ENCODE measurements around the gene USP22.

USP22 gene

GRCh38 chr17:21046216-21046615 lies 3.4 kb upstream of the USP22 start:
- no peak for DNase-seq

DNA sequence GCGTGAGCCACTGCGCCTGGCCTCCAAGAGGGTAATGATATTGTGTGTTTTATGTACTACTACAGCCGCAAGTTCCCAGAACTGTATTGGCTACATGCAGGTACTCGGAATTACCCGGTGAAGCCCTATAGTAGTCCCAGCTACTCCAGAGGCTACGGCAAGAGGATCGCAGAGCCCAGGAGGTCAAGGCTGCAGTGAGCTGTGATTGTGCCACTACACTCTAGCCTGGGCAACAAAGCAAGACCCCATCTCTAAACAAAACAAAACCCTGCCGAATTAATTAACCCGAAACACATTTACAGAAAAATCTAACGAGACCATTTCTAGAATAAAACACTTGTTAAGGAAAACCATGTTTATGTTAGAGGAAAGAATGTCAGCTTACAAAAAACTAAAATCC lies 2.2 kb upstream of the USP22 start:
- no peak for DNase-seq

DNA sequence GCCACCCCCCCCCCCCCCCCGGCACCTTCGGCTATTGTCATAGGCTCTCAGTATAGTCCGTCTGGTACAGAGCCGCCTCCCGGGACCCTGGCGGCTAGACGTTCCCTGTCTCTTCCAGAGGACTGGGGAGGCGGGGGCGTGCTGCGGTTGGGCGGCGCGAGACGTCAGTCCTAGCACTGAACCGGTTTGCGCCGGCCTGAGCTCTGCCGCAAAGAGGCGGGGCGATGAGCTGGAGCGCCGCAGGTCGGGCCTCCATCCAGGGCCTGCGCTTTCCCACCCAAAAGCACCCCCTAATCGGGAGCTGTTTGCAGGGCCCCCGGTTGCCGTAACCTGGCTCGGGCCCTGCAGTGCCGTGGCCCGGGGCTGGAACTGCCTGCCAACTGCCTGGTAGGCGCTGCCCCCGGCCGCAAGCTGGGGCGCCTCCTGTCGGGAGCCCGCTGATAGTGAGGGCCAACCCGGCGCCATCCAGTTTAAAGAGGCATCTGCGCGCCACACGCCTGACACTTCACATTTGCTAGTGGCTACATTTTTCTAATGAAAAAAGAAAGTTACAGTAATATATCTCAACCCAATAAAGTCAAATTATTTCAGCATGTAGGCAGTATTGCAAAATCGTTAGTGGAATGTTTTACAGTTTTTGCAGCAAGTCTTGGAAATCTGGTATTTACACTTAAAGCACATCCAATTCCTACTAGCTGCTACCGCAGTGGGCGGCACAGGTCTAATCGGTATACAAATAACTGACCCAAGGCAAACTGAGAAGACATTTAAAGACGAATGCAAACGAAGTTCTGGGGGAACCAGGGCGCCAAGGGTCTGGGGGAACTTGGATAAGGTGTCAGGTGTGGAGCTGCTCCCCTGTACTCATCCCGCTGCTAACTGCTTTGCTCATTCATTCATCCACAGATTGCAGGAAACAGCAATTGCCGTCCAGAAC lies 753 bp upstream of the USP22 start:
- DNase-seq = peak; percentile 92

GRCh38 chr17:21041741-21042457 lies 912 bp downstream of the USP22 start:
- no peak for DNase-seq

DNA sequence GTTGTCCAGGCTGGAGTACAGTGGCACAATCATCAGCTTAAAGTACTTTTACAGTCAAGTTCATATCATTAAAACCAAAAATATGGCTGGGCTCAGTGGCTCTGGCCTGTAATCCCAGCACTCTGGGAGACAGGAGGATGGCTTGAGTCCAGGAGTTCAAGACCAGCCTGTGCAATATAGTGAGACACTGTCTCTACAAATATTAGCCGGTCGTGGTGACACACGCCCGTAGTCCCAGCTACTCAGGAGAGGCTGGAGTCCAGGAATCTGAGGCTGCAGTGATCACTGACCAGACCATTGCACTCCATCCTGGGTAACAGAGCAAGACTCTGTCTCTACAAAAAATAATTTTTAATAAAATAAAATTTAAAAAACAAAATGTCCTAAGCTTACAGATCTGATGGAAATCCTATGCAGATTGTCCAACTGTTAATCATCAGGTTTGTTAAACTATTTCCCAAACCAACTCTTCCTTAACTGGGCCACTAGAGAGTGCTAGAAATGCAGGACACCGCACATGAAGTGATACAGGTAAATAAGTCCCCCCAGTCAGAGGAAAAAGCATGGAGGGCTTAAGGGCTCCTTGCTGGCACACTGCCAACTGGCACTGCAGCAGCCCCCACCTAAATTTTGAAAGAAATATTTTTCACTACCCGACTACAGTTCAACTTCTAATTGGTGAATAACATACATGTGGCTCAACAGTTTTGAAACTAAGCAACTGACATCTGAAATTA lies 2.8 kb downstream of the USP22 start:
- no peak for DNase-seq

DNA sequence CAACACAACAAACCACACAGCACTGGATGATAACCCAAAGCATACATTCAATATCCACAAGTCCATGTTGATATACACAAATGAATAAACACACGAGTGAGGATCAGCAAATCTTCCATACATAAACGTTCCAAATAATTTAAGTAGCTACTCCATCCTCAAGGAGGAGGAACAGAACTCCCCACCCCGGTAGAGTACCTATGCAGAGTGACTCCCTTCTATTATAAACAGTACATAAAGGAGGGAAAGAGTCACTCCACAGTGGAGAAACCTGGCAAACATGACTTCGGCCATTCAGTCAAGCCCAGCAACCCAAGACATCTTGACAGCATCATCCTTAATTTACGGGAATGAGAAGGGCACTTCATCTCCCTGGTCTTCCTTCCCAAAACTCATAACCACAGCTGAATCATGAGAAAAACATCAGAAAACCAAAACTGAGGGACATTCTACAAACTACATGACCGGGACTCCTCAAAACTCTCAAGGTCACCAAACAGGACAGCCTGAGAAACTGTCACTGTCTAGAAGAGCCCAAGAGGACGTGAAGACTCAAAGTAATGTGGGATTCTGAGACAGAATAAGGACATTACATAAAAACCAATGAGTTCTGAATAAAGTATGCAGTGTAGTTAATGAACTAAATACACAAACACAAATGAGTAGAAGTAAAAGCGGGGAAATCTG lies 5.6 kb downstream of the USP22 start:
- no peak for DNase-seq

DNA sequence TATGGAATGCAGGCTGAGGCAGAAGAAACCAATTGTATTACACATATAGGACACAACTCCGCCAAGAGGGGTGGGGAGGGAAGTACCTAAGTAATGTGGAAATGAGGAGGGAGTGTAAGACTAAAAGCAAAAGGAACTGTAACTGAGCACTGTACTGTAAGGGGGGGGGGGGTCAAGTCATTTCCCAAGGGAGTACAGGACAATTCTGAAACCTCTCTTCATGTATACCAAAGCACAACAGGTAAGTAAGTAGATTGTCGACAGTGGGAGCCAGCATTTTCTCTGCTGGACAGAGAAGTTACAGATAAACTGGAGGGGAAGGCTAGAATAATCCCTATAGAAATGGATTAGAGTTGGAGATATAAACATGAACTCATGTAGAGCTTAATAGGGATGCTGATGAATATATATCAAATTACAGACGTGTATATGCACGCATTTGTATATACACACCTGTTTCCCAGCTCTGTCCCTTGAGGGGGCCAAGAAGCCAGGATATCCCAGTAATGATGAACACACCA lies 6.4 kb downstream of the USP22 start:
- DNase-seq = no peak

DNA sequence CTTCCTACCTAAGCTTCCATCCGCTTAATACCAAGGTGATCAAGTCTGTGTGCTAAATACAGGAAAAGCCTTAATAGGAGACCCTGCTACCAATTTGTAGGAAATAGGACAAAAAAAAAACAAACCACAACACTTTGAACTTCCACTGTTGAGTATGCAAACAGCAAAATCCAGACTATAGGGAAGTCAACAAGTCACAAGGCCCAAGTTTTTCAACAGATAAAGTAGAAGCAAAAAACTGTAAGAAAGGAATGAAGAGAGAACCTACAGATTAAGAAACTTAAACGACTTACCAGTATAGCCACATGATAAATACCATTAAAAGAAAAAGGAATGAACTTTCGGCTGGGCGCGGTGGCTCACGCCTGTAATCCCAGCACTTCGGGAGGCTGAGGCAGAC lies 7.4 kb downstream of the USP22 start:
- no peak for DNase-seq

GRCh38 chr17:21034340-21035235 lies 8.2 kb downstream of the USP22 start:
- no peak for DNase-seq

DNA sequence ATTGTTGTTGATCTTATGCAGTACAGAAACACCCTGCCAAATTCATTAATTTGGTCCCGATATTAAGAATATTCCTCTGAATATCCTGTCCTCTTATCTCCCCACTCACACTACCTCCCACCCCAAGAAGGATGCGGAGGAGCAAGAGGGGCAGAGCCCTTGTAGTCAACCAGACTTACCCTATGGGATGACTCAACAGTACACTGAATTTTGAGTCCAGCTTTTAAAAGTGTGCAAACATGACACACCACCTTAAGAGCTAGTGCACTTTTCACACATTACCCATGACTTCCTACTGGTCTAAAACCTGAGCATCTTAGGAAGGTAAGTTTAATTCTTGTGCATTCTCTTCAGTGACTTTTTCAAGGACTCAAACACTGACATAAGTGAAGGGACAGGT lies 9.5 kb downstream of the USP22 start:
- no peak for DNase-seq

GRCh38 chr17:21031756-21032396 lies 10.9 kb downstream of the USP22 start:
- no peak for DNase-seq

DNA sequence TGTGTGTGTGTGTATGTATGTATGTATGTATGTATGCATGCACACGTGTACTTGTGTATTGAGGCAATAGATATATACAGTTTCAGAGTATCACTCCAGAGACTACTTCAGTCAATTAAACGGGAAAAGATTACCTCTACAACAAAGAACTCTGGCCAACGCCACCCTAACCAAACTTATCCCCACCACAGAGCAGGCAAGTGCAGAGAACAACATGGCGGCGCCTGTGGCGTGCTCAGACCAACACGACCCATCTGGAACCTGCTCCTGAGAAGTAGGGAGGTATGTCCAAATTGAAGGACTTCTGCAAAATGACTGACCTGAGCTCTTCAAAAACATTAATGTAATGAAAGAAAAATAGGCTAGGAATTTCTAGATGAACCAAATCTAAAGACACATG lies 12.4 kb downstream of the USP22 start:
- DNase-seq = no peak

DNA sequence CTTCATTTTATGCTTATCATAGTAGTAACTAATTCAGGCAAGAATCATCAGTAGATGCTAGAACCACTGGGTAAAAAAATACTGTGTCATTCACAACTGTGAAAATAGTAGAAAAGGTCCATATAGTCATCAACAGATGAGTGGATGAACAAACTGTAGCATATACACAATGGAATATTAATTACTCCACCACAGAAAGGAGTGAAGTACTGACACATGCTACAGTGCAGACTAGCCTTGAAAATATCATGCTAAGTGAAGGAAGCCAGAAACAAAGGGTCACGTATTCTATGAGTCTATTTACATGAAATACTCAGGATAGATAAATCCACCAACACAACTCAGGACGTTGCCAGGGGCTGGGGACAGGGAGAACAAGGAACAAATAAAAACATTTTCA lies 13.3 kb downstream of the USP22 start:
- DNase-seq = no peak

DNA sequence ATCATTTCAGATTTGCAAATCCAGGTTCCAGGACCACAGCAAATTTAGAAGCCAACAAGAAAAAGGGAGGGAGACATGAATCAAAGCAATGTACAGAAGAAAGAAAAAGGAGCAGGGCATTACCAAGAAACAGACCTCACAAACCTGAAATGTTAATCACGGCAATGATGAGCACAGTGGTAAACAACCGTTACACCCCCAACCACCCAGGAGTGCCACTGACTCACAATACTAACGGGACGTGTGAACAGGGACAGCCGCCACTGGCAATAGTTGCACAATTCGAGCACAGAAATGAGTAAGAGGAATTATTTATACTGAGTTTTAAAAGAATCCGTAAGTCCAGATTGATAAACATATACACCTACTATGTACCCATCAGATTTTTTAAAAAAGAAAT lies 13.8 kb downstream of the USP22 start:
- DNase-seq = no peak

DNA sequence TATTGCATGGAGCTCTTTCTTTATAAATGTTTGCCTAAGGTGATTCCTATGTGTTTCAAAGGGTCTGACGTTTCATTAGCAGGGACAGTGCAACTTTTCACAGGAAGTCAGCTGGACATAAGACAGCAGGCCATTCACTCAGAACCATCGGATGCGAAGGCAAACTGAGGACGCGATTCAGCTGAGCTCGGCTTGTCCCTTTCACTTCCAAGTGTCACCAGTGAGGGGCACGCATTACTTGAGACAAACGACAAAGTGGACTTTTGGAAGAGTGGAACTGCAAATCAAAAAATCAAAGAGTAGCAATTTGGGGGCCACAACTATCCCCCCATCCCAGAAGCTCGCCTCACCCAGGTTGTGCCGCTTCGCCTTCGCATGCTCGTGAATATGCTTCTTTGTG lies 14.6 kb downstream of the USP22 start:
- no peak for DNase-seq

GRCh38 chr17:21027031-21027430 lies 15.8 kb downstream of the USP22 start:
- no peak for DNase-seq

DNA sequence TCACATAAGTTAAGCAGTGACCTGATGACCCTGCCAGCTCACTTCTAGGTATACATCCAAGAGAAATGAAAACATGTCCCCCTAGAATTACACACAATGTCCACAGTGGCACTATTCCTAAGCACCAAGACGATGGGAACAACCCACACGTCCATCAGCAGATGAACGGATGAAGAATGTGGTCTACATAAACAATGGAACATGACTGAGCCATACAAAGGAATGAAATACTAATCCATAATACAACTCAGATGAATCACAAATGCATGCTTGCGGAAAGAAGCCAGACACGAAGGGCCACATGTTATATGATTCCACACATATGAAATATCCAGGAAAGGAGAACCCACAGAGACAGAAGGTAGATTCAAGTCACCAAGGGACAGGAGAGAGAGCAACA lies 17.4 kb downstream of the USP22 start:
- DNase-seq = no peak

DNA sequence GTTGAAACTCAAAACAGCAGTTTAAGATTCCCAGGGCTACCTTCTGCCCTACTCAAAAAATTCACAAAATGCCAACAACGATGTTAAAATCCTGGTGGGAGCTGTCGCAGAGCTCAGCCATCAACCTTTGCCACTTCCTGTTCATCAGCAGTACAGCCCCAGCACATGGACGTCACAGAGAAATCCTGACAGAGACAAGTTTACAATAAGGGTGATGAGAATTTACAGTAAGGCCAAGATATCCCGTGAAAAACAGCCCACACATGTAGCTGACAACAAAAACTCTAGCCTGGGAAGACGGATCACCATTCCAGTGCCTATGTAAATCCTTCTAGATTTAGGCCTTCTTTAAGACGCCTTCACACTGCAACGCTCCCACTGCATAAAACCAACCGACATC lies 18.8 kb downstream of the USP22 start:
- no peak for DNase-seq

DNA sequence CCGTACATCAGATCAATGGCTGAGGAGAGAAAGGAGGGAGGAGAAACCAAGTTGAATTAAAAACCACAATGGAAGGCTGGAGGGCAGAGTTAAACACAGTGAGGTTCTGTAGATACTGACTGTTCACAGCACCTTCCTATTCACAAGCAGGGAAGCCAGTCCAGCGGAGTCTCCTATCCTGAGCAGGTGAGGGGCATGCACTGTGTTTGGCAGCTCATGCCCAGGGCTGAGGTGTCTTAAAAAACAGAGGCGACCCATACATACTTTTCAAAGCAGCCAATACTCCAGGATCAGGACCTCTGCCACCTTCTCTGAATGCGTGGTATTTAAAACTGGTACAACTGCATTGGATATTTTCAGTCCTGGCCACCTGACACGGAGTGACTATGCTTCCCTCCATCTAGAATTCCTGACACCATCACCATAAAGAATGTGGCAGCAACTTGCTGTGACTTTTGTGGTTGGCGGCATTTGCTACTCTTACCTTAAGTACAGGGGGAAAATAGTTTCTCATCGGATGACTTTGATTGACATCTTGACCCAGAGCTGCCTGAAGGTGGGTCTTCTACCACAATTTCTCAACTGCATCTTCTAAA lies 21.5 kb downstream of the USP22 start:
- no peak for DNase-seq

DNA sequence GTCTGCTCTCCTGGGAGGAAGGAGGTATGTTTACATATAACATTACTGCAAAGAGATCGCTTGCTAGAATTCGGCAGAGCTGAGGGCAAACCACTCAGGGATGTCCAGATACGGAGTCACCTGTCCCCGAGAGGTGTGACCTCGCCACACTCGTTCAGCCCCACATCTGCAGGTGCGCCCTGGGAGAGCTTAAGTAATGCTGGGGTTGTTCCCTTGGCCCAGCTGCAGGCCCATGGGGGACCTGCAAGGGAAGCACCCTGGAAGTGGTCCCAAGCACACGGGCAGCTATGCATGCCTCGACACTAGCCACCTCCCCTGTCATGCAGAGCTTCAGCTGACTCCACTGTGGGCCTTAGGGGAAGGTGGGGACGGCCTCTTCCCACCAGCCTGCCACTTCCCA lies 22.2 kb downstream of the USP22 start:
- no peak for DNase-seq
